ENCODE data around the gene GCM1.
"Not testable (repeated sequence)": the region's sequence is repeated elsewhere in the genome, so short reads cannot be mapped to it uniquely, and the experiment has no call there.

Gene GCM1

DNA sequence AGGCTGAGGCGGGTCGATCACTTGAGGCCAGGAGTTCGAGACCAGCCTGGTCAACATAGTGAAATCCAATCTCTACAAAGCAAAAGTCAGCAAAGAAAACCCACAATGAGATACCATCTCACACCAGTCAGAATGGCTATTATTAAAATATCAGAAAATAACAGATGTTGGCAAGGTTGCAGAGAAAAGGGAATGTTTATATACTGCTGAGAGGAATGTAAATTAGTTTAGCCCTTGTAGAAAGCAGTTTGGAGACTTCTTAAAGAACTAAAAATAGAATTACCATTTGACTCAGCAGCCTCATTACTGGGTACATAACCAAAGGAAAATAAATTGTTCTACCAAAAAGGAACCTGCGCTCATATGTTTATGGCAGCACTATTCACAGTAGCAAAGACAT lies 16.7 kb upstream of the GCM1 start:
- H3K27me3 Mint-ChIP-seq, result no peaks in the 10 kb centered on the region
- DNase-seq, result no peak
- no peaks in the 10 kb centered on the region for H3K36me3 Mint-ChIP-seq (ENCODE audit: insufficient read depth)

GRCh38 chr6:53162606-53163005 lies 14.0 kb upstream of the GCM1 start:
- no peaks in the 10 kb centered on the region for H3K27me3 Mint-ChIP-seq
- H3K9me3 Mint-ChIP-seq, result no peaks in the 10 kb centered on the region
- H3K4me1 Mint-ChIP-seq (ENCODE audit: low read depth in 2 of 2), result peaks cover 7 to 8% of the 10 kb centered on the region in 2 donors
- DNase-seq, result no peak
- ATAC-seq (replicated peaks), result no peak
- H3K27ac Mint-ChIP-seq, result peak overlapping the region in 1 of 2 donors; percentile 16
- no peaks in the 10 kb centered on the region for H3K36me3 Mint-ChIP-seq (ENCODE audit: insufficient read depth)
- no peak overlapping the region for H3K4me3 Mint-ChIP-seq

More for the DNA sequence above, 16.7 kb upstream of the GCM1 start:
- peaks cover 7 to 8% of the 10 kb centered on the region in 2 donors for H3K4me1 Mint-ChIP-seq (ENCODE audit: low read depth in 2 of 2)
- no peak overlapping the region for H3K27ac Mint-ChIP-seq
- H3K9me3 Mint-ChIP-seq, result no peaks in the 10 kb centered on the region
- ATAC-seq (replicated peaks), result no peak
- no peak overlapping the region for H3K4me3 Mint-ChIP-seq

- Mint-ChIP-seq H3K4me1 (ENCODE audit: low read depth in 2 of 2) (peaks cover 7 to 8% of the 10 kb centered on the region in 2 donors), H3K4me3 (no peak overlapping the region), H3K36me3 (ENCODE audit: insufficient read depth) (no peaks in the 10 kb centered on the region), H3K9me3 (no peaks in the 10 kb centered on the region), H3K27ac (no peak overlapping the region), H3K27me3 (no peaks in the 10 kb centered on the region)
- no peak for DNase-seq
- ATAC-seq (replicated peaks), result no peak
These were observed 12.9 kb upstream of the GCM1 start for GRCh38 chr6:53161481-53162009.

DNA sequence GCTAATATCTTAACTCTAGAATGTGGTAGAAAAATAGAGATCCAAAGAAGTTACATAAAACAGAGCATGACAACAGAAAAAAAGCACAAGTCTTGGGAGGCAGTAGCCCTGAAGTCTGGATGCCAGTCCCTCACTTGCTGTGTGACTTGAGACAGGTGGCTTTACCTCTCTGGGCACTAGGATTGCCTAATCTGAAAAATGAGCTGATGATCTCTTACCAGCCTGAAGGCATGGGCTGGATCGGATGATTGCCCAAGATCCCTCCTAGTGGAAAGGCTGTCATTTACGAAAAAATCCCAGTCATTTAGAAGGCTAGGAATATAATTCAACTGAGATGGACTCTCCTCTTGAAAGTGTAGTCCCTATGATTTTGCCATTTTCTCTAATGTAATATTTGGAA lies 10.9 kb upstream of the GCM1 start:
- ATAC-seq (replicated peaks) (no peak), DNase-seq (no peak)
- Mint-ChIP-seq H3K9me3 (no peaks in the 10 kb centered on the region), H3K36me3 (ENCODE audit: insufficient read depth) (no peaks in the 10 kb centered on the region), H3K27ac (no peak overlapping the region), H3K4me3 (no peak overlapping the region), H3K4me1 (ENCODE audit: low read depth in 2 of 2) (peaks cover 7 to 8% of the 10 kb centered on the region in 2 donors), H3K27me3 (peaks cover 0 to 3% of the 10 kb centered on the region in 2 donors)

GRCh38 chr6:53158076-53158475 lies 9.4 kb upstream of the GCM1 start:
- H3K4me3 Mint-ChIP-seq; H3K4me1 Mint-ChIP-seq (ENCODE audit: low read depth in 2 of 2); H3K27ac Mint-ChIP-seq; ATAC-seq (replicated peaks); H3K27me3 Mint-ChIP-seq; H3K36me3 Mint-ChIP-seq (ENCODE audit: insufficient read depth); DNase-seq; H3K9me3 Mint-ChIP-seq: not testable (repeated sequence)

DNA sequence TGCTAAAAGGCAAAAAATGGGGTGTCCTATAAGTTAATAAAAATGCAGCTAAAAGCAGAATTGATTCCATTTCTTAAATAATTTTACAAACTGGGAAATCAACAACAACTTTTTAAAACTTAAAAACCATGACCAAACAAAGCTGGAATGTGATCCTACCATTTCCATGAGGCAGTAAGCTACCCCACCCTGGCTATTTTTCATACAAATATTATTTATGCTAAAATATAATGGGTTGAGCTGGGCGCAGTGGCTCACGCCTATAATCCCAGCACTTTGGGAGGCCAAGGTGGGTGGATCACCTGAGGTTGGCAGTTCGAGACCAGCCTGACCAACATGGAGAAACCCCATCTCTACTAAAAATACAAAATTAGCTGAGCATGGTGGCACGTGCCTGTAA lies 6.6 kb upstream of the GCM1 start:
- H3K4me1 Mint-ChIP-seq (ENCODE audit: low read depth in 2 of 2); H3K27ac Mint-ChIP-seq; H3K9me3 Mint-ChIP-seq; H3K36me3 Mint-ChIP-seq (ENCODE audit: insufficient read depth); ATAC-seq (replicated peaks); DNase-seq; H3K4me3 Mint-ChIP-seq: not testable (repeated sequence)
- H3K27me3 Mint-ChIP-seq, result peaks cover 17 to 36% of the 10 kb centered on the region in 2 donors

- H3K4me3 Mint-ChIP-seq, result no peak overlapping the region
- ATAC-seq (replicated peaks) (no peak), DNase-seq (no peak)
- no peaks in the 10 kb centered on the region for H3K9me3 Mint-ChIP-seq
- peaks cover 17 to 39% of the 10 kb centered on the region in 2 donors for H3K27me3 Mint-ChIP-seq
- H3K36me3 Mint-ChIP-seq (ENCODE audit: insufficient read depth), result no peaks in the 10 kb centered on the region
- H3K4me1 Mint-ChIP-seq (ENCODE audit: low read depth in 2 of 2), result no peaks in the 10 kb centered on the region
- no peak overlapping the region for H3K27ac Mint-ChIP-seq
These were observed 6.2 kb upstream of the GCM1 start for GRCh38 chr6:53154794-53155193.

- no peaks in the 10 kb centered on the region for H3K9me3 Mint-ChIP-seq
- H3K4me3 Mint-ChIP-seq, result no peak overlapping the region
These were observed 5.4 kb upstream of the GCM1 start for GRCh38 chr6:53154071-53154470.

DNA sequence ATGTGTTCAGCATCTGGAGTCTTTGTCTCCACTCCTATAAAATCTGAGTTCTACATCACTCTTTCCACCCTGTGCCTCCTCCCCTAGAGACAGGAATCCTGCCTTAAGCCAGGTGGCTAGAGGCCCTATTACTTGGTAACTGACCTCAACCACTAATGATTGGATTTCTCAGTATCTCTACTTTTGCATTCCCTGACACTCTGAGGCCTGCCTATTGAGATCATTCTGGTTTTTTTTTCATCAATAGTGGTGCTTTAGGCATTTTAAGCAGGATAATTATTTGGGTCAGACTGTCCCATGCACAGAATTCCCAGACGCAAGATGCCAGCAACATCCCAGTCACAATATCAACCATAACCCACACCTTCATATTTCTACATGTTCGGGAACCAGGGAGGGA lies 3.9 kb upstream of the GCM1 start:
- ATAC-seq (replicated peaks) (no peak), DNase-seq (no peak)
- H3K4me1 Mint-ChIP-seq (ENCODE audit: low read depth in 2 of 2), result no peaks in the 10 kb centered on the region
- no peak overlapping the region for H3K4me3 Mint-ChIP-seq
- H3K27me3 Mint-ChIP-seq, result peaks cover 24 to 47% of the 10 kb centered on the region in 2 donors
- no peaks in the 10 kb centered on the region for H3K9me3 Mint-ChIP-seq
- H3K27ac Mint-ChIP-seq, result no peak overlapping the region
- no peaks in the 10 kb centered on the region for H3K36me3 Mint-ChIP-seq (ENCODE audit: insufficient read depth)

More at GRCh38 chr6:53154071-53154470, 5.4 kb upstream of the GCM1 start:
- no peak for DNase-seq
- Mint-ChIP-seq H3K27ac (no peak overlapping the region), H3K36me3 (ENCODE audit: insufficient read depth) (no peaks in the 10 kb centered on the region), H3K27me3 (peaks cover 19 to 42% of the 10 kb centered on the region in 2 donors), H3K4me1 (ENCODE audit: low read depth in 2 of 2) (no peaks in the 10 kb centered on the region)
- no peak for ATAC-seq (replicated peaks)

- H3K4me1 Mint-ChIP-seq (ENCODE audit: low read depth in 2 of 2), result no peaks in the 10 kb centered on the region
- DNase-seq (no peak), ATAC-seq (replicated peaks) (no peak)
- H3K36me3 Mint-ChIP-seq (ENCODE audit: insufficient read depth), result no peaks in the 10 kb centered on the region
- peaks cover 24 to 47% of the 10 kb centered on the region in 2 donors for H3K27me3 Mint-ChIP-seq
- no peak overlapping the region for H3K4me3 Mint-ChIP-seq
- H3K27ac Mint-ChIP-seq, result no peak overlapping the region
- no peaks in the 10 kb centered on the region for H3K9me3 Mint-ChIP-seq
These were observed 3.0 kb upstream of the GCM1 start for GRCh38 chr6:53151676-53152075.

DNA sequence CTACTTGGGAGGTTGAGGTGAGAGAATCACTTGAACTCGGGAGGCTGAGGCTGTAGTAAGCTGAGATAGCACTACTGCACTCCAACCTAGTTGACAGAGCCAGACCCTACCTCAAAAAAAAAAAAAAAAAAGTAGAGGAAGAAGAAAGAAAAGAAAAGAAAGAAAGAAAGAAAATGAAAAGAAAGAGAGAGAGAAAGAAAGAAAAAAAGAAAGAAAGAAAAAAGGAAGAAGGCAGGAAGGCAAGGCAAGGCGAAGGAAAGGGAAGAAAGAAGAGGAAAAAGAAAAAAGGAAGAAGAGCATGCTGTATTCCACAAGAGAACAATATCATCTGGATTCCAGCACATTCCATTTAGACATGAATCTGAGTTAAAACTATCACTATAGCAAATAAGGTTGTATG lies 3.8 kb downstream of the GCM1 start:
- Mint-ChIP-seq H3K9me3 (no peaks in the 10 kb centered on the region), H3K4me3 (no peak overlapping the region), H3K27ac (no peak overlapping the region)

DNA sequence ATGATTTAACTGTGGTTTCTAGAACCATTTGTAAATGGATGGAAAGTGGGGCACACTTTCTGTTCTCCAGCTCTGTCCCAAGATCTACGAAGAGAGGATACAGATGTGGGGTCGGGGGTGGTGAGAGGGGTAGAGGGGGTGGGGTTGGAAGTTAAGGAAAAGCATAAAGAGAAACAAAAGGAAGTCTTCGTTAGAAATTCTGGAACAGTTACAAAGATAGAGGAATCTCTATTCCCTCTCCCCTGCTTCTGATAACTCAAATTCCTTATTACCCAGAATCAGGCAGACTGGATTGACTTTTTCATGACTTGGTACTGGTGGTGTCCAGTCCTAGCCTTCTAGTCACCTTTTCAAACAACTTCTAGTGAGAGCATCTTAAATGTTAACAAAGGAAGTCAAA lies 4.9 kb downstream of the GCM1 start:
- DNase-seq (no peak), ATAC-seq (replicated peaks) (no peak)
- Mint-ChIP-seq H3K27me3 (peaks cover 11 to 26% of the 10 kb centered on the region in 2 donors), H3K27ac (no peak overlapping the region), H3K9me3 (no peaks in the 10 kb centered on the region), H3K4me3 (no peak overlapping the region), H3K4me1 (ENCODE audit: low read depth in 2 of 2) (no peaks in the 10 kb centered on the region), H3K36me3 (ENCODE audit: insufficient read depth) (no peaks in the 10 kb centered on the region)

More for the DNA sequence above, 3.8 kb downstream of the GCM1 start:
- DNase-seq (no peak), ATAC-seq (replicated peaks) (no peak)
- Mint-ChIP-seq H3K27me3 (peaks cover 16 to 33% of the 10 kb centered on the region in 2 donors), H3K4me1 (ENCODE audit: low read depth in 2 of 2) (no peaks in the 10 kb centered on the region), H3K36me3 (ENCODE audit: insufficient read depth) (no peaks in the 10 kb centered on the region)

DNA sequence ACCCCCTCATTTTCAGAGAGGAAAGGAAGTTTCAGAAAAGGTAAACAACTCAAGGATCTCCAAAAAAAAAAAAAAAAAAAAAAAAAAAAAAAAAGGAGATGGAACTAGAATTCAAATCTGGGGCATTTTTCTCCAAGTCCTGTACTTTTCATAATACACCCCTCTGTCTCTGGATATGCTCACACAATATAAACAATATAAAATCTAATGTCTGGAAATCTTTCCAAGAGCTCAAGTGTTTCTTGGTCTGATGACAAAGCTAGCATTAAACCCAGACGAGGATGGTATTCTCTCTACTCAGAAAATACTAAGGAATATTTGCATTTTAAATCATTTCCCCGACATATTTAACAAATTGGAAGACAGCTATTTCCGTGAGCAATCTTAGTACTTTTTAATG lies 5.8 kb downstream of the GCM1 start:
- no peaks in the 10 kb centered on the region for H3K4me1 Mint-ChIP-seq (ENCODE audit: low read depth in 2 of 2)
- H3K4me3 Mint-ChIP-seq, result no peak overlapping the region
- DNase-seq (no peak), ATAC-seq (replicated peaks) (no peak)
- H3K27me3 Mint-ChIP-seq, result peaks cover 14 to 25% of the 10 kb centered on the region in 2 donors
- H3K36me3 Mint-ChIP-seq (ENCODE audit: insufficient read depth), result no peaks in the 10 kb centered on the region
- no peak overlapping the region for H3K27ac Mint-ChIP-seq
- no peaks in the 10 kb centered on the region for H3K9me3 Mint-ChIP-seq

- ATAC-seq (replicated peaks) (no peak), DNase-seq (no peak)
- no peak overlapping the region for H3K4me3 Mint-ChIP-seq
- no peaks in the 10 kb centered on the region for H3K36me3 Mint-ChIP-seq (ENCODE audit: insufficient read depth)
- H3K4me1 Mint-ChIP-seq (ENCODE audit: low read depth in 2 of 2), result no peaks in the 10 kb centered on the region
- H3K27ac Mint-ChIP-seq, result no peak overlapping the region
- H3K9me3 Mint-ChIP-seq, result no peaks in the 10 kb centered on the region
- H3K27me3 Mint-ChIP-seq, result peaks cover 23 to 48% of the 10 kb centered on the region in 2 donors
These were observed 8.7 kb downstream of the GCM1 start for GRCh38 chr6:53139841-53140413.

Data from effector memory CD8-positive, alpha-beta T cell (primary cell).